Activated naive CD4-positive, alpha-beta T cell treated with anti-CD3 and anti-CD28 coated beads, Interleukin-2, amount 50 U/mL, for 16 hours (primary cell): ENCODE measurements around the gene NEGR1.

Source experiments
- DNase-seq: peaks from one replicate; pipeline ENCODE4 v3.0.0-alpha.2; 2020

Gene NEGR1

DNA sequence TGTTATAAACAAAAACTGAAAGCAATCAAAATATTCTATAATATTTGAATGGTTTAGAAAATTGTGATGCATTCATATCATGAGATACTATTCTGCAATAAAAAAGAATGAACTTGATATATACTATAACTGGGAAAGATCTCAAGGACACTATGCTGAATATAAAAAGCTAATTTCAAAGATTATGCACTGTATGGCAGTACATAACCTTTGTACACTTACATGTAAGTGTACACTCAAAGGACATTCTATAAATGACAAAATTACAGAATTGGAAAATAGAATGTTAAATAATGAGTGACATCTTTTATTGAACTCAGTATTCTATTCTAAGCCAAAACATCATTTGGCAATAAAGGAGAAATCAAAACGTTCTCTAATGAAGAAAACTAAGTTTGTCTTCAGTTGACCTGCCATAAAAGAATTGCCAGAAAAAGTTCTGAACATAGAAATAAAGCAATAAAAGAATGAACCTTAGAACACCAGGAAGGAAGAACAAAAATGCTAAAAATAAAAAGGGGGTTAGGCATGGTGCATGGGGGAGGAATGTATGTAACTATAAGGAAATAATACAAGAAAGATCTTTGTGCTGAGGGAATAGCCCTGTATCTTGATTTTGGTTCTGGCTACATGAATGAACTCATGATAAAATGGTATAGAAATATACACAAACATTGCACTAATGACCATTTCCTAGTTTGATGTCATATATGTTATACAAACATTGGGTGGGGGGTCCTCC lies 519.7 kb downstream of the NEGR1 start:
- DNase-seq = no peak

DNA sequence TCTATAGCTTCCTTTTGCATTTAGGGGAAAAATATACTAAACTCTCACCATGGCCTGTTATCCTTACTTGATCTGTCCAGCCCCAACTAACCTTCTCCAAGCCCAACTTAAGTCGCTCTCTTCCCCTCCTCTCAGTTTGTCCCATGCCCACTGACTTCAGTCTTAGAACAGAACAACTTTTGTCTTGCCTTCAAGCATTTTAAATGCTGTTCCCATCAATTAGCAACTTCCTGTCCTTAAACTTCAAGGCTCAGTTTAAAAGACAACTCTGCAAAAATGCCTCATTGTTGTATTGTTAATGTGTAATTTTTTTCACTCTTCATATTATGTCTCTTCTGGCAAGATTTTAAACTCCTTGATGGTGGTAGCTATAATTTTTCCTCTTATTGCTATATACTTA lies 526.9 kb downstream of the NEGR1 start:
- DNase-seq = no peak

DNA sequence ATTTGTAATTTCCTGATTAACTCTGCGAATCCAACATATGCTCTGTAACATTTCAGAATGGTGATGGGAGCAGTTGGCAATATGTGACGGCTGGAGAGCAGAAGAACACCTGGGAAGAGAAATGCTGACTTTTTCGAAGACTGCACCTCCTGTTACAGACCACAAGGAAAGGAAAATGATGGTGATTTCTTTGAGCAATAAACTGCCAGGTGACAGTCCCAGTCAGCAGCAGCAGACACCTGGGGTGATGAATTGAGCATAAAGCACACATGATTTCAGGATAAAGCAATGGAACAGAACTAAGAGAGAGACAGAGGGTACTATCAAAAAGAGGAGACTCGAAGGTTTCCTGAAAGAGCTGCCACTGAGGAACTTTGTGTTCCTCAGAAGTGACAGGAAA lies 528.6 kb downstream of the NEGR1 start:
- DNase-seq = no peak

DNA sequence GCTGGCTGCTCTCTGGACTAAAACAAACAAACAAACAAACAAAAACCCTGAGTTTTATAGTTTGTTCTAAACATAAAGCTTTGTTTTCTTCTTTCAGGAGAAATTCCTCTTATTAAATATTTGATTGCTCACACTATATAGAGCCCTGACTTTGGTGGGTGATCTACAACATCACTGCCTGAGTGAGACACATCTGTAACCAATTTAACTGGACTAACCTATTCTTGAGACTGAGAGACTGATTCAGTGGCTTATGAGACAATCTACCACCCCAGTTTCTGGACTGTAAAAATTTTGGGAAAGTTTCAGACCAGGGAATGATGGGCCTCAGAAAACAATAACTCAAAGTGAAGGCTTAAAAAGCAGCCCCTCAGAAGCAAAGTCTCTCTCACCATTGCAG lies 537.0 kb downstream of the NEGR1 start:
- no peak for DNase-seq

DNA sequence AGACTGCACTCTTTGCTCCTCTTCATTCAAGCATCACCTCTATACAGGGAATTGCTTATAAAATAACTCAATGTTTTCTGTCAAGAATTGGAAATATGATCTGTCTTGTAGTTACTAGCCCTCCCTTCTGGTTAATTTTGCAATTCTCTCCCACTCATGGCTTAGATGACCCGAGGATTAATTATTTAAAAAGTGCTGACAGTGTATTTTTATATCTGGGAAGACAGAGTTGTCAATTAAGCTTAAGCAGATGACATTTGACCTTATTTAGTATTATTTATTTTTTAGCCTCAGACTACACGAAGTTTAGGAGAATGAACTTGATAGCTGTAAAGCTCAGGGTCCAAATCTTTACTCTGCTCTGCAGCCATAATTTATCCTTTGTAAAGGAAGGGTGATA lies 538.5 kb downstream of the NEGR1 start:
- DNase-seq = no peak

DNA sequence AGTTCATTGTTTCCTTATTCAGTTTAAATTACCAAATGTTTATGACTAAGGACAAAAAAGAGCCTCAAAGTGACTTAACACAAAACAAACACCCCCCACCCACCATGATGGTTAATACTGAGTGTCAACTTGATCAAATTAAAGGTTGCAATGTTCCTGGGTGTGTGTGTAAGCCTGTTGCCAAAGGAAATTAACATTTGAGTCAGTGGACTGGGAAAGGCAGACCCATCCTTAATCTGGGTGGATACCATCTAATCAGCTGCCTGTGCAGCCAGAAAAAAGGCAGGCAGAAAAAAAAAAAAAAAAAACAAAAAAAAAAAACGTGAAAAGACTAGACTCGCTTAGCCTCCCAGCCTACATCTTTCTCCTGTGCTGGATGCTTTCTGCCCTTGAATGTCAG lies 543.4 kb downstream of the NEGR1 start:
- DNase-seq = no peak

DNA sequence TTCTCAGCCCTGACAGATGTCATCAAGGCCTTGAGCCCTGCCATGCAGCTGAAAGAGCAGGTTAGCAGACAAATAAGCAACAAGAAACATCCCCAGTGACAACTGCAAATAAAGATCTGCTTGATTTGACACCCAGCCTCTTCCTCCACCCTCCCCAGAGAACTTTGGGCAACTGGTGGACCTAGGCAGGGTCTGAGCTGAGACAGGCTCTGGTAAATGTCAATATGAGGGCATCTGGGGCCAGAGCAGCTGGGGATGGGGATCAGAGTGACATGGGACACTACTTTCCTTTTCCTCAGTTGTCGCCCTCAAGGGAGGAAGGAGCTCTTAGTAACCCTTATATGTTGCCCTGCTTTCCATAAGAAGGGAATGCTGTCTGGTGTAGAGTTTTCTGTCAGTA lies 544.1 kb downstream of the NEGR1 start:
- no peak for DNase-seq

DNA sequence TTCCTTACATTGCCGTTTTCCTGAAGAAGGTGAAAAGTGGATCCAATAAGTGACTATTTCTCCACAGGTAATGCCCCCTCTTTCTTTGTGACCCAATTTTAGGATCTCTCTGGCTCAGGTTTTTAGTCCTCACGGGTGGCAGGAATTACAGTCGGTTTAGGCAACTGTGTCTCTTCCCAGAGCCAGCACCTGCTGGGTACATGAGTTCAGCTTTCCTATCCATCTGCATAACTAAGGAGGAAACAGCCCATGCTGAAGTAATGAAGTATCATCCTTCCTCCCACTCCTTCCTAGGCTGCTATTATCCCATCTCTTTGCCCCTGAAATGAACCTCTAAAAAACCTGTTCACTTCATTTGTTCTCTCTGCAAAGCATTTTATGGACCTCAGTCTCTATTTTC lies 544.6 kb downstream of the NEGR1 start:
- DNase-seq = no peak

DNA sequence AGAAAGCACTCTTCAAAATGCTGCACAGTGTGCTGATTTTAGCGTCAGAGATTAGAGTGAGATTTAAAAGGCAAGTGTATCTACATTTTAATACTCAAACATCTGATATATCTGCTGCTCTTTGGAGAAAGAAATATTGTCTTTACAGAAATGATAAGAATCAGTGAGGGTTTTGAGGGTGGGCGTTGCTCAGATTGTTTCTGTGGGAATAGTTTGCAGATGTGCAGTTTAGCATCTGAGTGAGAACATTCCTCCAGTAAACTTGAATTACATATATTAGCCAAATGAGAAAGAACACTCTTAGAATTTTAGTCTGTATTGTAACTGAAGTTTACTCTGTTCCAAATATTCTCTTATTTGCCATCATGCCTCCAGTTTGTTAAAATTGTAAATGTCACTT lies 549.2 kb downstream of the NEGR1 start:
- no peak for DNase-seq

DNA sequence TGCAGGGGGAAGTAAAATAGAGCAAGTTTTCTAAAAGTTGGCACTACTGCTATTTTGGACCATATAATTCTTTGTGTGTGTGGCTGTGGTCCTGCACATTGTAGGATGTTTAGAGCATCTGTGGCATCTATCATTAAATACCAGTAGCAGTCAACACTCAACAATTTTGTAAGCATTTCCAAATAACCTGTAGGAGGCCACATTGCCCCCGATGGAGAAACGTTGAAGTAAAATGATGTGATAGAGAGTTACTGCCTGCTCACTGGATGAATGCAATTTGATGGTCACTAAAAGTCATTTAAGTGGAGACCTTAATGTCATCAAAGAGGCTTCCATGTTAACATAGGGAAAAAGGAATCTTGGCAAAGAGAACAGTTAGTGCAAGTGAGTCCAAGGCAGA lies 560.8 kb downstream of the NEGR1 start:
- no peak for DNase-seq

DNA sequence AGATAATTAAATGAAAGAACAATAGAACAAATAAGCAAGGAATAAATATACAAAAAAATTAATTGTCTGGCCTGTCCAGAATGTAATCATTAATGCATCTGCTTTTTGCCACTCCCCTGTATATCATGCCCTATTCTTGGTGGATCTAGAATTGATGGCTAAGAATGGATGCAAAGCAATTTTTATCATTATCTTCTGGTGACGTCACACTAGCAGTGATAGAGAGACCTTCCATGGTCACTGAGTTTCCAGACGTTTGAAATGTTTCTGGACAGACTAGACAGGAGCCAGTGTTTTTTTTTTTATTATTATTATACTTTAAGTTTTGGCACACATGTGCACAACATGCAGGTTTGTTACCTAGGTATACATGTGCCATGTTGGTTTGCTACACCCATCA lies 563.0 kb downstream of the NEGR1 start:
- DNase-seq = no peak

DNA sequence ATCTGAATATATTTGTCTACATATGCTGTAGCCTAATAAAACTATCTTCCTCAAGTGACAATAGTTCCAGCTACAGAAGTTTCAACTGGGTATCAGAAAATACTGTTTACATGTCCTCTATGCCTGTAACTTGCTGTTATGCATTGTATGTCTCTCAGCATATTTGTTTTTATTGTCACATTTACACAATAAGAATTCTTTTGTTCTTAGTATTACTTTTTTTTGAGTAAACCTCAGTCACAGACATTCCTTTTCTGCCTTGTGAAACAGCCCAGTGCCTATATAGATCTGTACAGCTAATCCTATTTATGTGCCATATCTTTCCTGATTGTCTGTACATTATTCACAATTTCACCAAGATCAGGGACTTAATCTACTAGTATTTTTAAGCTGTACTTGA lies 565.2 kb downstream of the NEGR1 start:
- no peak for DNase-seq

DNA sequence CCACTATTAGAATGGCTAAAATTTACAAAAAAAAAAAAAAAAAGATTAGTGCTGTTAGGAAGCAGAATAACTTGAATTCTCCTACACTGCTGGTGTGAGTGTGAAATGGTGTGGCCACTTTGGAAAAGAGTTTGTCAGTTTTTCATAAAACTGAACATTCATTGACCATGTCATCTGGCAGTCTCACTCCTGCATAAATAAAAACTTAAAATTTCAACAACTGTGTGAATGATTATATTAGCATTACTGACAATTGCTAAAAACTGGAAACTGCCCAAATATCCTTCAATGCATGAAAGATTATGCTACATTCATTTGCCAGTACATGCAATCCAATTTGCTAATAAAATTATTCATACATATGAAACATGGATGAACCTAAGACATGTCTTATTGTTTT lies 570.9 kb downstream of the NEGR1 start:
- DNase-seq = no peak

DNA sequence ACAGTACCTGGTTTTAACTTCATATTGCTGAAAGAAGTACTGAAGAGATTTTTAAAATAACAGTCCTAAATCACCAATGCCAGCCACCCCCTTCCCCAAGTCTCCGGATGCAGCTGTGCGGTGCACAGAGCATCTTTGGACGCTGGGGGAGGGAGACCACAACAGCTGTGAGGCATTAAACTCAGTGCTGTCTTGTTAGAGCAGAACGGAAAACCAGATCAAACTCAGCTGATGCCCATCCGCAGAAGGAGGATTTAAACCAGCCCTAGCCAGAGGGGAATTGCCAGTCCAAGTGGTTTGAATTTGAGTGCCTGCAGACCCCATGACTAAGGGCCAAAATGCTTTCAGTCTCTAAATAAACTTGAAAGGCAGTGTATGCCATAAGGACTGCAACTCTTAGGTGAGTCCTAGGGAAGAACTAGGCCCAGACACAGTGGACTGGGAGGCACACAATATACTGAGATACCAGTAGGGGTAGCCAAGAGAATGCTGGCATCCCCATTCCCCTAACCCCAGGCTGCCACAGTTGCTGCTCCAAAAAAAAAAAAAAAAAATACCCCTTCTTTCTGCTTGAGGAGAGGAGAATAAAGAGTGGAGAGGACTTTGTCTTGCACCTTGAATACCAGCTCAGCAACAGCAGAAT lies 576.2 kb downstream of the NEGR1 start:
- DNase-seq = no peak

DNA sequence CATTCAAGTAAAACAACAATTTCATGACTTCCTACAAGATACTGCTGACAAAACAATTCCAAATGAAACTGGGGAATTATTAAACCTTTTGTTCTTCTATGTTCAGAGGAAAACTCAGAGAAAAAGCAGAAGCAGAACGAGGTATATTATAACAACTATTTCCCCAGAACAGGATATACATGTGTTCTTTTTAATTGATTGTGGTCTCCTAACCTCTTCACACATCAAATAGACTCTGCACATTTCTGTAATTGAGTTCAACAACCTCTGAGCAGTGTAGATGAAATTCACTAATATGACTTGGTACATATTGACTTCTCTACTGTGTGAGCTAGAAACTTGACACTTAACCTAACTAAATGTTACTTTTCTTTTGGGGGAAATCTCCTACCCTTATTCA lies 584.2 kb downstream of the NEGR1 start:
- no peak for DNase-seq

DNA sequence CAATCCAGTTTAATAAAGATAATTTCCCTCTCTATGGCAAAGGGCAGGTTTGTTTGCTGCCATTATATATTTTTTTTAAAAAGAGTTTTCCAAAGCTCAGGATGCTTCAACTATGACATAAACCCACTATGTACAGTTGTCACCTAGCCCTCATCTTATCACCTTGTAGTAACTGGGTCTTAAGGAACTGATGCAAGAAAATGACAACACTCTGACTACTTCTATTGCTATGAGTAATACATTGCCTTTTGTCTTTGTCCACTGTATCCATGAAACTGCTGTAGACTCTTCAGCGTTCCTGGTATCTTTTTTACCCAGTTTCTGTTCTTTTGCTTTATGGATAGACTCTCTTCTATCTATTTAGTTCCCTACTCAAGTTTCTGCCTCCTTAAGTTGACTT lies 586.5 kb downstream of the NEGR1 start:
- DNase-seq = no peak

DNA sequence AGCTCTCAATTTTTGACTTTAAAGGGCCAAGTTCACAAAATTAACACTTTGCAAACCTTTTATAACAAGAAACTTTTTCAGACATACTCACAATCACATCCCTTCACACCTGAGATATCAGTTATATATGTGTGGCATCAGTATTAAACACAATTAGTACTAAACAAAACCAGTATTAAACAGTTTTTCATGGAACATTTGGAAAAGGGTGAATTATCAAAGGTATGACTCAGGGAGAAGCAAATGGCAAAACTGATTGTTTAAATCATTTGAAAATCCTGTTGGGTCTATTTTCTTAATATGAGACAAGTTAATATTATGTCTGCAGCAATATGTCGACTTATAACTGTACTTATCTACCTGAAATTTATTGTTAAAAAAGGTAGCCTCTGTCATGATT lies 587.3 kb downstream of the NEGR1 start:
- DNase-seq = no peak

DNA sequence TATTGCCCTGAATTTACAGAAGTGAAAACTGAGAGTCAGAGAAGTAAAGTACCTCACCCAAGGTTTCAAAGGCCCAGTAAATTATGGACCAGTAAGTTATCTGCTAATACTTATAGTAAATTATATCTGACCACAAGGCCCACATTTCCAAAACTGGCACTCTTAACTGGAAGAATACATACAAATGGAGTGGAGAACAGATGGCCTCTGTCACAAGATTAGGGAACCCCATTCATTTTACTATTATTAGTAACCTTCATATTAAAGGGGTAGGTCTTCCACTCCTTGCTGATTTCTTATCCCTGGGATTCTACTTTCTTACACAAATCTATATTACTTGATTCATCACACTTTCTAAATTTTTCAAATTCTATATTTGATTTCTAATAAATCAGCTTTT lies 588.8 kb downstream of the NEGR1 start:
- DNase-seq = no peak

DNA sequence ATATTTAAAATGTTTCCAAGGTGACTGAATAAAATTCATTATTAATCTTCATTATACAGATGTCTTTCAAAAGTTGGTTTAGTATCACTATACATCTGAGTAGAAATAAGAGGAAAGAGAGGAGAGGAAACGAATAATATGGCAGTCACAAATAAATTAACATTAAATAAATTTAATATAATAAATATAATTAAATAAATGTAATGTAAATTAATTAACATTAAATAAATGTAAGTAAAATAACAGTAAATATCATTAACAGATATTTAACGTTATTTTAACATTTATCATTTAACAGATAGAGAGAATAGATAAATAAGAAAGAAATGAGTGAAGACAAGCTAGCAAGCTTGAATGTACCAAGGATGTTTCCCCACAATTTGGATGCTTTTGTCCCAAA lies 592.7 kb downstream of the NEGR1 start:
- no peak for DNase-seq

DNA sequence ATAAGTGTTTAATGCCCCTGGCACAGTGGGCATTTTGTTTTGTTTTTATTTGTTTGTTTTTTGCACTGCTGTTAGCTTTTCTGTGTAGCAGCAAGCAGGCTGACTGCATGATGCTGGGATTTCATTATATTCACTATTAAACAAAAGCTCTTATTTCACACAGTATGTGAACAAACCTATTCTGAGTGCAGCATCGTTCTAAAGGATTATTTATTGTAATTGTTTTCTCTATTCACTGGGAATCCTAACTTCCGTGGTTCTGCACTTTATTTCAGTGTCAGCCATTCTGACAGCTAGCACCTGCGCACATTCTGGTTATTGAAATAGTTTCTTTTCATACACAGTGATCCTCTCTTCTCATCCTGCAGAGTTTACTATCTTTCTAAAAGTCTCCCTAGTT lies 595.0 kb downstream of the NEGR1 start:
- no peak for DNase-seq

DNA sequence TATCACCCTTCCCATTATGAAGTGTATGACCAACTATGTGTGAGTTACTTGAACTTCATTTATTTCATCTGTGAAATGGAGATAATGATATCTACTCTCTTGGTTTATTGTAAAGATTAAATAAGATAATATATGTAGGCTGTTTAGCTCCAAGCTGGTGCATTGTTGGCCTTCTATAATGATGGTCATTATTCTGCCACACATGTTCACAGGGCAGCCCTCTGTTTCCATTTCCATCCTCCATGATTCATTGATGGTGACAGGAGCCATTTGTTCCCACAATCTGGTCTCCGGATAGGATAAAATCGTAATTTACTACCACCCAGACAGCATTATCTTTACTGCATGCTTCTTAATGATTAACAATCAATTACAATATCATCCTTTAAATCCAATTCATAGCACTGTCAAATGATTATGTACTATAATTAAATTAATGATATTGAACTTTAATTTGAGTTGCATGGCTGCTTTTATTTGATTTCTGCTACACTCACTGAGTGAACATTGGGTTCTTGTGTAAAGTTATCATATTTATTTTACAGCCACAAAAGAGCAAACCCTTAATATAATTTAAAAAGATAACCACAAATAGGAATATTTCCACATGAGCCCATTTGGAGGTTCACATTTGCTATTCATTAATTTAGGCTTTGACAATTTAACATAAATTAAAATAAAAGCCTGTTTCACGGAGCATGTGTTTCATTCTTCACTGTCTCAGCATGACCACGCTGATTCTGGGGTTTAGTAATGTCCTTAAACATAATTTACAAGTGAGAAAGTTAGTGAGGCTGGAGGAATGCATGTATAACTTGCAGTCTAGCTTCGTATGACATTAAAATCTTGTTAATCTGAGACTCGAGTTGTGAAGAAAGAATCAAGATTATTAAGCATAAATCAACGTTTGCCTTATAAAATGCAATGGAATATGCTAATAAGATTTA lies 605.1 kb downstream of the NEGR1 start:
- no peak for DNase-seq

DNA sequence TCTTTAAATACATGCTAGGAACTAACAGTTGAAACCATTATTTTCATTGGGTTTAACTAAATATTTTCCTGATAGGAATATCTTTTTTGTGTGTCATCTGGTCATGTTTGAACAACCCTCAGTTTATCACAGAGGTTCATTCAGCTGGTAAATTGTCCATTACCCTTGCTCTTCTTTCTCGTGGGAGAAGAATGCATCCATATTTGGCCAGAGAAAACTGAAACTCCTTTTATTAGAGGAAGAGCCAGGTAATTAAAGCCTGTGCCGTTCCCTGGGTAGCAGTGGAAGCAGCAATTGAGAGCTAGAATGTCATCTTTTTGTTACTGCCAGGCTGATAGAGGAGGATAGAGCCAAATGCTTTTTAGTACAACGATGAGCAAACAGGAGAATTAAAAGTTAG lies 614.3 kb downstream of the NEGR1 start:
- DNase-seq = no peak

DNA sequence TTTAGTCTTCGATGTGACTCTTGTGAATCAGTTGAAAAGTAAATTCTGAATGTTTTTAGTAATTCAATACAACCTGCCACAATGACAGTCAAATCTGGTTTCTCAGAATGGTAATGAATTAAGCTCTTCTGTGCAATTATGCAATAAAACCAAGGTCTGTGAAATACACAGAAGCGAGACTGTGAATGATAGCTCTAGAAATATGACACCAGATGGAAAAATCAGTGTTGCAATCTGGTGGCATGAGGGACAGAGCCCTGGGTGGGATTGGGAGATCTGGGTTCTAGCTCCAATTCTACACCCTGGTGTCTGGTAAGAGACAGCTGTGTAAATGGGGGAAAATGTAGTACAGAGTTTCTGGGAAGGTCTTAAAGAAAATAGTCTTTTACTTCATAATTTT lies 615.1 kb downstream of the NEGR1 start:
- DNase-seq = no peak

DNA sequence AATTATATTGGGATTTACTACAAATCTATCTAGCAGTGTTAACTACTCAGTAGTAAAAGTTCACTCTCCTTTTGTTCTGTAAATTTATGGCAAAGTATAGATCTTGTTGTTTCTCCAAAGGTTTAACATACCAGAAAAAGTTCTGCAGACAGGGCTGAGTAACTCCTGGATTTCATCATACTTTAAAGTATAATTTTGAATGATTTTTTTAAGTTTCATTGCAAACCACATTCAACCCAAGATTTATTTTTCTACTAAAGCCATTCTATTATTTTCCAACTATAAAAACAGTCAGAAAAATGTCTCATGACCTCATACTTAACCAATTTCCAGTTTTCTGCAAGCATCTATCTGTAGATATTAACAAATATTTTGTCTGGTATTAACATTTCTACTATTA lies 615.7 kb downstream of the NEGR1 start:
- no peak for DNase-seq
